Stimulated activated CD4-positive, alpha-beta T cell treated with anti-CD3 and anti-CD28 coated beads, TNF-alpha, amount 100 ng/mL, for 1 hour (primary cell): ENCODE data around the gene ADGRL2.
"Not testable (repeated sequence)": the region's sequence is repeated elsewhere in the genome, so short reads cannot be mapped to it uniquely, and the experiment has no call there.

Experiments used
- DNase-seq, 3 donors: peaks; one replicate each; pipeline ENCODE4 v3.0.0-alpha.2; 2020; ENCODE audit warnings: low read depth in 3 of 3, low spot score in 1 of 3

ADGRL2 gene

GRCh38 chr1:81846630-81847029 lies 45.9 kb downstream of the ADGRL2 start:
- no peak for DNase-seq

- DNase-seq = no peak
Observed at GRCh38 chr1:81847063-81847462, 46.3 kb downstream of the ADGRL2 start.

DNA sequence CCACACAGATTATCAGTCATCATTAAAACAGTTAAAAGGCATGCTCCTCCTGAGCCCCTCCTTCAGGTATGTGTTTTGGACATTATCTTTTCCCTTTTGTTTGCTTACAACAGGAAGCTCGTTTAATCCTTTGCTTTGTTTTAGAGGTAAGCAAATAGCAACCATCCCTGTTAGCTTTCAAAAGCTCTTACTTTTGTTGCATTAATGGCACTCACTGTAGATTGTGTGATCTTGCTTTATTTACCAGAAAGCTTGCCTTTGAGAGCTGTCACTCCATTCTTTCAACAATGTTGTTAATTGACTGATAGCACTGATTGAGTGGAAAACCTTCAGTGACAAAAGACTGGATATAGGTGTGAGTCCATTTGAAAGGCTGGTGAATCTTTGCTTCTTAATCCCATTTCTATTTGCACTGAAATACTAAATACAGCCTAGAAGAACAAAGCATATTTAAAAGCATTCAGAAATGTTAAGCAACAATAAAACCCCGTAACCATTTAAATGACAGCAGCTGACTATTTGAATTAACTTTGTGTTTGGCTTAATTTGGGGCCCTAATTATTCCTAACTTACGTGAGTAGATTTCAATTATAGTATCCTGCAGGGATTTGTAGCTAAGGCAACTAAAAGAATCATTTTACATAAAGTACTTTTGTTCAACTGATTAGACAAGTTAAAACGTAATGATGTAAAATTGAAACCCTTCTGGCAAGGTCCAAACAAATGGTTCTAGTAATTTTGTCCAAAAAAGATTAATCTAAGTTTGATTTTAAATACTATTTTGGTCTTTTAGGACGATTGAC lies 48.3 kb downstream of the ADGRL2 start:
- no peak for DNase-seq

GRCh38 chr1:81850031-81850430 lies 49.3 kb downstream of the ADGRL2 start:
- DNase-seq = no peak

- no peak for DNase-seq
Observed at GRCh38 chr1:81850495-81850894, 49.8 kb downstream of the ADGRL2 start.

DNA sequence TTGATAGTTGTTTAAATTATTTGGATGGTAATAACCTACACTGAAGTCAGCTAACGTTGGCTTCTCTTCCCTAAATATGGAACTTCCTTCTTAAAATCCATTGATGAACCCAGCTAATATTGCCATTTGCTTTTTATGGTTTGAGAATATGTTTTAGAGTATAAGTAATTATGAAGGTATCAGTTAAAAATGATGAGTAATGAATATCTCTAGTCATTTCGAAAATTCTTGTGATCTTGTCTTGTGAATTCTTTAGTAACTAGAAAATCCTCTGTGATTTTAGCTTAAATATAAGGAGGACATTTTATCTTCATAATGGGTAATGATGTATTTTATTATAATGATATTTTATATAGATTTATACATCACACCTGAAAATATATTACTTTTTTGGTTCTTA lies 50.5 kb downstream of the ADGRL2 start:
- no peak for DNase-seq

GRCh38 chr1:81852961-81853360 lies 52.2 kb downstream of the ADGRL2 start:
- DNase-seq = no peak

- DNase-seq = no peak
Observed at GRCh38 chr1:81867235-81867634, 66.5 kb downstream of the ADGRL2 start.

- no peak for DNase-seq
Observed at GRCh38 chr1:81869307-81869706, 68.6 kb downstream of the ADGRL2 start.

DNA sequence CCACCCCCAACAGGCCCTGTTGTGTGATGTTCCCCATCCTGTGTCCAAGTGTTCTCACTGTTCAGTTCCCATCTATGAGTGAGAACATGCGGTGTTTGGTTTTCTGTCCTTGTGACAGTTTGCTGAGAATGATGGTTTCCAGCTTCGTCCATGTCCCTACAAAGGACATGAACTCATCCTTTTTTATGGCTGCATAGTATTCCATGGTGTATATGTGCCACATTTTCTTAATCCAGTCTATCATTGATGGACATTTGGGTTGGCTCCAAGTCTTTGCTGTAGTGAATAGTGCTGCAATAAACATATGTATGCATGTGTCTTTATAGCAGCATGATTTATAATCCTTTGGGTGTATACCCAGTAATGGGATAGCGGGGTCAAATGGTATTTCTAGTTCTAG lies 70.4 kb downstream of the ADGRL2 start:
- DNase-seq = not testable (repeated sequence)

DNA sequence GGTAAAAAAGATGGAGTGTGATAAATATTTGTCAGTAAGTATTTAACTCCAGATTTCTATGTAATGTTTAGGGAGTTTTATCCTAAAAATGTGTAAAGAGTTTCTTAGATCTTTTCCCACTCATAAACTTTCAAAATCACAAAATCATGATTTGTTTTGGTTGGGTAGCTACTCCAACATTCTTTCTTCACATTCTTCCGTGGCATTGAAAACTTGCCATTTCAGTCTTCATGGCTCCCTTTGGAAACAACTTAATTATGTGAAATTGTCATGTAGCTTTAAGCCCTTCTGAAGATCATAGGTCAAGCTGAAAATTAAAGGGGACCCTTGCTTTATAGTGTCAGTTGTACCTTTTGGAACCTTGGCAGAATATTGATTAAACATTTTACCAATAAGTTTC lies 73.2 kb downstream of the ADGRL2 start:
- DNase-seq = no peak

GRCh38 chr1:81874461-81874860 lies 73.7 kb downstream of the ADGRL2 start:
- DNase-seq = no peak

DNA sequence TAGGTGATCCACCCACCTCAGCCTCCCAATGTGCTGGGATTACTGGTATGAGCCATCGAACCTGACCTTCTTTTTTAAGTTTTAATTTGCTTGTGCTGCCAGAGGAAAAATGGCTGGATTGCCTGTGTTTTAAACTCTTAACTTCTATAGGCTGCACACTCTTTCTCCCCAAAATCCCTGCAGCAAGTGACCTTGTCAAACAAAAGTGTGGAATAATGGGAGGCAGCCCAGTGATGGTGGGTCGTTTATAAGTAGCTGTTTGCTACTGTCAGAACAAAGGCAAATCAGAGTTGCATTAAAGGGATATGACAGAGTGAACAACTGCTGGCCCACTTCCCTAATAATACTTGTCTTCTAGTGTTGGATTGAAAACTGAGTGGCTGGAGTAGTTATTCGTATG lies 74.2 kb downstream of the ADGRL2 start:
- no peak for DNase-seq

GRCh38 chr1:81876901-81877733 lies 76.4 kb downstream of the ADGRL2 start:
- no peak for DNase-seq

DNA sequence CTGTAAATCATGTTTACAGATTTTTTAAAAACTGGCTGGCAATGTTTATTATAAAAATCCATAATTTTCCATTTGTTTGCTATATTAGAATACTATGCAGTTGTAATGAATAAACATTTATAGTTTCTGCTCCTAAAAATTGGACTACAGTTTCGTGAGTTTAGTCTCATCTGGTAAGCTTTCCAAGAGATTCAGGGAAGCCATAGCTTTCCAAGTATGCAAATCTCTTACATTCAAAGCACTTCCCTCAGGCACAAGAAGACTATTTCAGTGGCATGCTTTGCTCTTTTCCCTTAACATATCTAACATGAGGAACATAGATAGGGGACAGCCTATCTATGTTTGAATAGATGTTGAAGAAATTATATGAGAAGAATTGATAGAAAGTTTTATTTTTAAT lies 77.2 kb downstream of the ADGRL2 start:
- DNase-seq = no peak

GRCh38 chr1:81878538-81878937 lies 77.8 kb downstream of the ADGRL2 start:
- no peak for DNase-seq

DNA sequence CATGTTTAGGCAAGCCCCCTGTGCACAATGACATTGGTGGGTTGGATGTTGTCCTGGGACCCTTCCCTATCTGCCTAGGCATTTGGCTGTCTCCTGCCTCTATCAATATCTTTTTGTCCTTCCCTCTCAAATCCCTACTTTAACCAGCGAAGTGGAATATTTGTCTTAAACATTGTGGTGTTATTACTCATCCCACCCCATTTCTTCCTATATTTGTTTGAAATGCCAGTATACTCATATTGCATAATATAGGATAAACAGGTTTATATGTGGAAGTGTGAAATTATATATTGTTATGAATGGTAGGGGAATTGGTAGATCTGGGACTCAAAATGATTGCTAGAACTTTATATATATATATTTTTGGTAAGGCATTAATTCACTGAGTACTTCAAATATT lies 80.0 kb downstream of the ADGRL2 start:
- no peak for DNase-seq

- no peak for DNase-seq
Observed at GRCh38 chr1:81885291-81885690, 84.6 kb downstream of the ADGRL2 start.

DNA sequence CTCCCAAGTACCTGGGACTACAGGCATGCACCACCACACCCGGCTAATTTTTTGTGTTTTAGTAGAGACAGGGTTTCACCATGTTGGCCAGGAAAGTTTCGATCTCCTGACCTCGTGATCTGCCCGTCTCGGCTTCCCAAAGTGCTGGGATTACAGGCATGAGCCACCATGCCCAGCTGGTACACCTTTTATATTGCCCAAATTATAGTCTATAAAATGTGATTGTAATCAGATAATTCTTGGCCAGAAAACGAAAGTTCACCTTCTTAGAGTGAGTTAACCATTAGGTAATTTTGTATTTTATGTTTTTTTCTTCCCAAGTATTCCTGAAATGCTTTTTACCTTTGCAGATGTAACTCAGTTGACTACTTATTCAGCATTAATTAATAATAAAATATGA lies 85.6 kb downstream of the ADGRL2 start:
- DNase-seq = not testable (repeated sequence)

GRCh38 chr1:81887421-81888144 lies 86.8 kb downstream of the ADGRL2 start:
- no peak for DNase-seq

DNA sequence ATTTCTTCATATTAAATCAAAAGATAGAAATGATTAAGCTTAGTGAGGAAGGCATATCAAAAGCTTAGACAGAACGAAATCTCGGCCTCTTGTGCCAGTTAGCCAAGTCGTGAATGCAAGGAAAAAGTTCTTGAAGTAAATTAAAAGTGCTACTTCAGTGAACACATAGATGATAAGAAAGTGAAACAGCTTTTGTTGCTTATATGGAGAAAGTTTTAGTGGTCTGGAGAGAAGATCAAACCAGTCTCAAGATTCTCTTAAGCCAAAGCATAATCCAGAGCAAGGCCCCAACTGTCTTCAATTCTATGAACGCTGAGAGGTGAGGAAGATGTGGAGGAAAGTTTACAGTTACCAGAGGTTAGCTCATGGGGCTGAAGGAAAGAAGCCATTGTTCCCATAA lies 88.4 kb downstream of the ADGRL2 start:
- DNase-seq = no peak

- no peak for DNase-seq
Observed at GRCh38 chr1:81894867-81895266, 94.1 kb downstream of the ADGRL2 start.
